Measurements from ENCODE around the gene IDH3G. TPM values are rescaled to one million over a fixed set of nuclear protein-coding genes. Genes with fewer than 3 reads are reported as not detected.

The IDH3G gene
- total and polyA plus RNA-seq, 2 donors (not counting 1 experiment from before 2014, with no cell fraction given), result 62.8 to 122 TPM

DNA sequence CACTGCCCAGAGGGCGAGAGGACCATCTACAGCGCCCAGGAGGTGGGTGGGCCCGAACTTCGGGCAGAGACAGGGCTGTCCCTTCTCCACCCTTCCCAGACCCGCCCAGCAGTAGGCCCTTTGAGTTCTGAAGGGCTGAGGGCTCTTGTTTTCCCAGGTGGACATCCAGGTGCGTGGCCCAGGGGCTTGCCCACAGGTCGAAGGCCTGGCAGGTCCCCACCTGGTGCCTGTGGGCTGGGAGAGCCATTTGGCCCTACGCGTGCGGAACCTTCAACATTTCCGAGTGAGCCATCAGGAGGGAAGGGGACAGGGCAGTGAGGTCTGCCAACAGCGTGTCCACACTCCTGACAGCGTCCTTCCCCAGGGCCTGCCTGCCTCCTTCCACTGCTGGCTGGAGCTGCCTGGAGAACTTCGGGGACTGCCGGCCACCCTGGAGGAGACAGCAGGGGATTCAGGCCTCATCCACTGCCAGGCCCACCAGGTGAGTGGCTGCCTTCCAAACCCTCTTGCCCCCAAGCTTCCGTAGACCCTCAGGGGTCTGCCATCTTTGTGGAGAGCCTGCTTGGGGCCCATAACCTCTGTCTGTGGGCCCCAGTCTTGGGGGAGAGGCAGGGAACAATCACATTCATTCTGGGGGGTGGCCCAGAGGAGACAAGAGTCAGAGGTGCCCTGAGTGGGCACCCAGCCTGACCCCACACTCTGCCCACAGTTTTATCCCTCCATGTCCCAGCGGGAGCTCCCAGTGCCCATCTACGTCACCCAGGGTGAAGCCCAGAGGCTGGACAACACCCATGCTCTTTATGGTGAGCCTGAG is 23.4 kb downstream of the IDH3G start:
- CTCF ChIA-PET, result no interaction called here
- H3K9me3 Mint-ChIP-seq (ENCODE audit: insufficient read depth), result no peaks in the 10 kb centered on the region
- no peak overlapping the region for H3K9ac ChIP-seq (ENCODE audit: low read length)

More for the DNA sequence above, 23.4 kb downstream of the IDH3G start:
- Histone ChIP-seq H3K4me2 (replicated peaks; ENCODE audit: low read depth, low read length, poor library complexity, severe bottlenecking) (no peak overlapping the region), H3K27me3 (replicated peaks in 1 of 4; ENCODE audit: control extremely low read depth in 1 of 4, control insufficient read depth in 3 of 4, insufficient read depth in 4 of 4, low read length in 3 of 4) (no peaks in the 10 kb centered on the region), H3K36me3 (replicated peaks in 1 of 2; ENCODE audit: control extremely low read depth in 1 of 2, control insufficient read depth in 1 of 2, extremely low read depth in 1 of 2, insufficient read depth in 2 of 2, low read length in 1 of 2) (no peaks in the 10 kb centered on the region), H2AFZ (ENCODE audit: insufficient read depth, low read depth, low read length, poor library complexity, severe bottlenecking) (no peak overlapping the region), H3K27ac (ENCODE audit: low read length in 2 of 2) (no peak overlapping the region), H3K79me2 (ENCODE audit: control insufficient read depth, insufficient read depth, low read length) (no peaks in the 10 kb centered on the region), H3K4me1 (ENCODE audit: control insufficient read depth in 2 of 2, insufficient read depth in 2 of 2, low read length in 2 of 2) (peaks cover 0 to 9% of the 10 kb centered on the region in 2 donors), H4K20me1 (ENCODE audit: control insufficient read depth, insufficient read depth, low read length, poor library complexity, severe bottlenecking) (no peaks in the 10 kb centered on the region), H3K9me3 (ENCODE audit: control extremely low read depth in 1 of 3, control insufficient read depth in 2 of 3, insufficient read depth in 1 of 3, low read length in 2 of 3) (no peaks in the 10 kb centered on the region), H3K4me3 (ENCODE audit: control extremely low read depth in 1 of 5, extremely low read depth in 1 of 5, insufficient read depth in 1 of 5, low read depth in 2 of 5, low read length in 4 of 5) (no peak overlapping the region)
- Mint-ChIP-seq H3K4me1 (peaks cover 9% of the 10 kb centered on the region), H3K27me3 (no peaks in the 10 kb centered on the region), H3K27ac (no peak overlapping the region), H3K4me3 (no peak overlapping the region)
- no peak for DNase-seq
- ATAC-seq (ENCODE audit: low read depth), result no peak
- POLR2A ChIA-PET, result no interaction called here
- TF ChIP-seq EZH2 (IDR thresholded peaks at IDR 0.05; ENCODE audit: borderline replicate concordance, insufficient read depth, low read depth, low read length, poor library complexity, severe bottlenecking), result no peak
- TF ChIP-seq, protein P1, sequence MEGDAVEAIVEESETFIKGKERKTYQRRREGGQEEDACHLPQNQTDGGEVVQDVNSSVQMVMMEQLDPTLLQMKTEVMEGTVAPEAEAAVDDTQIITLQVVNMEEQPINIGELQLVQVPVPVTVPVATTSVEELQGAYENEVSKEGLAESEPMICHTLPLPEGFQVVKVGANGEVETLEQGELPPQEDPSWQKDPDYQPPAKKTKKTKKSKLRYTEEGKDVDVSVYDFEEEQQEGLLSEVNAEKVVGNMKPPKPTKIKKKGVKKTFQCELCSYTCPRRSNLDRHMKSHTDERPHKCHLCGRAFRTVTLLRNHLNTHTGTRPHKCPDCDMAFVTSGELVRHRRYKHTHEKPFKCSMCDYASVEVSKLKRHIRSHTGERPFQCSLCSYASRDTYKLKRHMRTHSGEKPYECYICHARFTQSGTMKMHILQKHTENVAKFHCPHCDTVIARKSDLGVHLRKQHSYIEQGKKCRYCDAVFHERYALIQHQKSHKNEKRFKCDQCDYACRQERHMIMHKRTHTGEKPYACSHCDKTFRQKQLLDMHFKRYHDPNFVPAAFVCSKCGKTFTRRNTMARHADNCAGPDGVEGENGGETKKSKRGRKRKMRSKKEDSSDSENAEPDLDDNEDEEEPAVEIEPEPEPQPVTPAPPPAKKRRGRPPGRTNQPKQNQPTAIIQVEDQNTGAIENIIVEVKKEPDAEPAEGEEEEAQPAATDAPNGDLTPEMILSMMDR (IDR thresholded peaks at IDR 0.05), result no peak
- WGBS (ENCODE audit: insufficient coverage), result 95% methylated on average over 9 of the region's 18 CpGs
- intact Hi-C loops (cut with micrococcal nuclease), result no loop called here
